Neural cell (in vitro differentiated cells): ENCODE results near the gene NPAS3. TPM values are rescaled to one million over a fixed set of nuclear protein-coding genes. Genes with fewer than 3 reads are reported as not detected.

Source experiments
- H2AFZ ChIP-seq: fragments of 200-600, 300-800 bp; sonication (generic), shearing (Covaris generic); 2 replicates; pipeline ENCODE4 v1.6.0; 2014; ENCODE audit warnings: low read depth, mild to moderate bottlenecking, antibody characterized with exemption, low read length, moderate library complexity
- H3F3A ChIP-seq: fragments of 200-600 bp; shearing (Covaris generic); 2 replicates; pipeline ENCODE4 v1.6.1; 2016; ENCODE audit warnings: mild to moderate bottlenecking, moderate library complexity, mixed read lengths, antibody characterized with exemption, low read length; ENCODE audit not compliant: insufficient read depth, poor library complexity, severe bottlenecking
- H3K27ac ChIP-seq: fragments of 200-600, 300-800 bp; sonication (generic), shearing (Covaris generic); 2 replicates; pipeline ENCODE4 v1.5.1; 2014; ENCODE audit warnings: mild to moderate bottlenecking, low read length, moderate library complexity
- H3K27me3 ChIP-seq: fragments of 300-800, 200-600 bp; sonication (generic), shearing (Covaris generic); 2 replicates; pipeline ENCODE4 v1.6.0; 2014; ENCODE audit warnings: mild to moderate bottlenecking, low read depth, low read length, moderate library complexity; ENCODE audit not compliant: insufficient read depth
- H3K36me3 ChIP-seq: fragments of 300-800, 200-600 bp; sonication (generic), shearing (Covaris generic); 2 replicates; pipeline ENCODE4 v1.5.1; 2014; ENCODE audit warnings: mild to moderate bottlenecking, antibody characterized with exemption, low read length, moderate library complexity; ENCODE audit not compliant: insufficient read depth
- H3K4me2 ChIP-seq: fragments of 300-800, 200-600 bp; sonication (generic), shearing (Covaris generic); 2 replicates; pipeline ENCODE4 v1.6.0; 2014; ENCODE audit warnings: mild to moderate bottlenecking, low read length
- H3K4me3 ChIP-seq: fragments of 300-800, 200-600 bp; sonication (generic), shearing (Covaris generic); 2 replicates; pipeline ENCODE4 v1.5.1; 2014; ENCODE audit warnings: mild to moderate bottlenecking, low read length, moderate library complexity
- H3K79me2 ChIP-seq: fragments of 200-600 bp; shearing (Covaris generic); replicated peaks from 2 replicates; pipeline ENCODE4 v1.6.0; 2014; ENCODE audit warnings: mild to moderate bottlenecking, low read length, moderate library complexity; ENCODE audit not compliant: insufficient read depth
- H3K9ac ChIP-seq: fragments of 300-800, 200-600 bp; sonication (generic), shearing (Covaris generic); 2 replicates; pipeline ENCODE4 v1.6.1; 2016; ENCODE audit warnings: mild to moderate bottlenecking, low read length, mixed read lengths
- H3K9me2 ChIP-seq: fragments of 200-600 bp; shearing (Covaris generic); 2 replicates; pipeline ENCODE4 v1.6.1; 2016; ENCODE audit warnings: mild to moderate bottlenecking, low read length, mixed read lengths; ENCODE audit not compliant: insufficient read depth
- H3K9me3 ChIP-seq: fragments of 200-600, 300-800 bp; sonication (generic), shearing (Covaris generic); 2 replicates; pipeline ENCODE4 v1.6.1; 2016; ENCODE audit warnings: mild to moderate bottlenecking, mixed run types, low read length, moderate library complexity, mixed read lengths
- H4K20me1 ChIP-seq: fragments of 200-600 bp; shearing (Covaris generic); 2 replicates; pipeline ENCODE4 v1.6.1; 2016; ENCODE audit warnings: mild to moderate bottlenecking, mixed run types; ENCODE audit not compliant: insufficient read depth
- CTCF ChIP-seq: fragments of 450-650 bp; IDR thresholded peaks from 2 replicates; pipeline ENCODE4 v1.5.1; 2014; ENCODE audit warnings: antibody characterized with exemption, mild to moderate bottlenecking, moderate library complexity; ENCODE audit not compliant: poor library complexity, severe bottlenecking
- EP300 ChIP-seq: fragments of 450-650 bp; conservative IDR thresholded peaks from 2 replicates; pipeline ENCODE4 v1.6.1; 2014; ENCODE audit warnings: antibody characterized with exemption, mild to moderate bottlenecking, moderate library complexity; ENCODE audit not compliant: poor library complexity, severe bottlenecking
- EZH2 ChIP-seq: fragments of 200-600, 300-800 bp; shearing (Covaris generic), sonication (generic); IDR thresholded peaks from 2 replicates; pipeline ENCODE4 v1.6.1; 2014; ENCODE audit warnings: antibody characterized with exemption, low read length, borderline replicate concordance, mild to moderate bottlenecking; ENCODE audit not compliant: insufficient read depth, poor library complexity, severe bottlenecking
- MXI1 ChIP-seq: fragments of 450-650 bp; conservative IDR thresholded peaks from 2 replicates; pipeline ENCODE4 v1.6.1; 2014; ENCODE audit warnings: antibody characterized with exemption, mild to moderate bottlenecking; ENCODE audit not compliant: poor library complexity, severe bottlenecking
- POLR2AphosphoS5 ChIP-seq: IDR thresholded peaks from 2 replicates; pipeline ENCODE4 v1.6.1; 2012
- RAD21 ChIP-seq: fragments of 450-650 bp; conservative IDR thresholded peaks from 2 replicates; pipeline ENCODE4 v1.6.1; 2014; ENCODE audit warnings: antibody characterized with exemption, mild to moderate bottlenecking, moderate library complexity
- SMC3 ChIP-seq: fragments of 450-650 bp; conservative IDR thresholded peaks from 2 replicates; pipeline ENCODE4 v1.6.1; 2014; ENCODE audit warnings: antibody characterized with exemption, mild to moderate bottlenecking, moderate library complexity; ENCODE audit not compliant: poor library complexity
- TAF1 ChIP-seq: IDR thresholded peaks from 2 replicates; pipeline ENCODE4 v1.6.1; 2012; ENCODE audit warnings: low read depth
- polyA plus RNA-seq: library from polyadenylated mRNA; depleted of rRNA; stranded (reverse); fragments of >200 nt; gene quantifications from 2 replicates; pipeline ENCODE4 v1.2.3, GENCODE V29; 2014
- TF ChIP-seq, protein P1 (sequence below): IDR thresholded peaks from 2 replicates; pipeline ENCODE4 v1.6.1; 2012; ENCODE audit warnings: borderline replicate concordance

NPAS3 gene
- polyA plus RNA-seq, 1 donor from 2014 or later = 1.3 TPM

DNA sequence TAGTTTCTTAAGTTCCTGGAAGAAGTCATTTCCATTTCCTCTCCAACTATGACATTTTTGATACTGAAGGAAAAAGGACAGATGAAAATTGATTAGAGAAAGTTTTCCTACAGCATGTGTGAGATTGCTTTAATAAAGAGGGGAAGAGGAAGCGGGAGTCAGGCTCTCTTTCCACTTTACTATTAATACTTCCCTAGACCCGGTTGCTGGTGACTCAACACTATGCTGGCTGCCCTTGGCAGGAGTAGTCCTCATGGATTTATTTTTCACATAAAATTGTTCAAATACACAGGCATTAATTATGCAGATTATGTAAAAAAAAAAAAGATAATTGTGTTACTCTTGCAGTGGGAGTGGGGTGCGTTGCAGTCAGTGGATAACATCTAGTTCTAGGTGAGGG, 718.8 kb downstream of the NPAS3 start:
- no peak overlapping the region for H3K4me2 ChIP-seq
- H3K4me3 ChIP-seq = no peak overlapping the region
- H3K9me2 ChIP-seq = no peaks in the 10 kb centered on the region
- no peaks in the 10 kb centered on the region for H3K79me2 ChIP-seq
- no peak overlapping the region for H2AFZ ChIP-seq
- TF ChIP-seq RAD21 = no peak
- no peak for TF ChIP-seq EZH2
- no peak for TF ChIP-seq MXI1
- no peak for TF ChIP-seq CTCF
- no peak for TF ChIP-seq SMC3
- TF ChIP-seq EP300 = no peak
- TF ChIP-seq TAF1 = no peak
- TF ChIP-seq POLR2AphosphoS5 = no peak
- TF ChIP-seq, protein P1, sequence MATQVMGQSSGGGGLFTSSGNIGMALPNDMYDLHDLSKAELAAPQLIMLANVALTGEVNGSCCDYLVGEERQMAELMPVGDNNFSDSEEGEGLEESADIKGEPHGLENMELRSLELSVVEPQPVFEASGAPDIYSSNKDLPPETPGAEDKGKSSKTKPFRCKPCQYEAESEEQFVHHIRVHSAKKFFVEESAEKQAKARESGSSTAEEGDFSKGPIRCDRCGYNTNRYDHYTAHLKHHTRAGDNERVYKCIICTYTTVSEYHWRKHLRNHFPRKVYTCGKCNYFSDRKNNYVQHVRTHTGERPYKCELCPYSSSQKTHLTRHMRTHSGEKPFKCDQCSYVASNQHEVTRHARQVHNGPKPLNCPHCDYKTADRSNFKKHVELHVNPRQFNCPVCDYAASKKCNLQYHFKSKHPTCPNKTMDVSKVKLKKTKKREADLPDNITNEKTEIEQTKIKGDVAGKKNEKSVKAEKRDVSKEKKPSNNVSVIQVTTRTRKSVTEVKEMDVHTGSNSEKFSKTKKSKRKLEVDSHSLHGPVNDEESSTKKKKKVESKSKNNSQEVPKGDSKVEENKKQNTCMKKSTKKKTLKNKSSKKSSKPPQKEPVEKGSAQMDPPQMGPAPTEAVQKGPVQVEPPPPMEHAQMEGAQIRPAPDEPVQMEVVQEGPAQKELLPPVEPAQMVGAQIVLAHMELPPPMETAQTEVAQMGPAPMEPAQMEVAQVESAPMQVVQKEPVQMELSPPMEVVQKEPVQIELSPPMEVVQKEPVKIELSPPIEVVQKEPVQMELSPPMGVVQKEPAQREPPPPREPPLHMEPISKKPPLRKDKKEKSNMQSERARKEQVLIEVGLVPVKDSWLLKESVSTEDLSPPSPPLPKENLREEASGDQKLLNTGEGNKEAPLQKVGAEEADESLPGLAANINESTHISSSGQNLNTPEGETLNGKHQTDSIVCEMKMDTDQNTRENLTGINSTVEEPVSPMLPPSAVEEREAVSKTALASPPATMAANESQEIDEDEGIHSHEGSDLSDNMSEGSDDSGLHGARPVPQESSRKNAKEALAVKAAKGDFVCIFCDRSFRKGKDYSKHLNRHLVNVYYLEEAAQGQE = no peak
- no peaks in the 10 kb centered on the region for H3K9me3 ChIP-seq
- no peak overlapping the region for H3K9ac ChIP-seq
- no peaks in the 10 kb centered on the region for H3K27me3 ChIP-seq
- no peaks in the 10 kb centered on the region for H3K36me3 ChIP-seq
- no peak overlapping the region for H3K27ac ChIP-seq
- H3F3A ChIP-seq = no peaks in the 10 kb centered on the region
- H4K20me1 ChIP-seq = no peaks in the 10 kb centered on the region

GRCh38 chr14:33660248-33660647, 721.6 kb downstream of the NPAS3 start:
- Histone ChIP-seq H3K9ac (no peak overlapping the region), H3K9me3 (no peaks in the 10 kb centered on the region), H3K9me2 (no peaks in the 10 kb centered on the region), H3K27me3 (no peaks in the 10 kb centered on the region), H3K36me3 (no peaks in the 10 kb centered on the region), H2AFZ (no peak overlapping the region), H3K27ac (no peak overlapping the region), H3F3A (no peaks in the 10 kb centered on the region), H3K79me2 (no peaks in the 10 kb centered on the region), H4K20me1 (no peaks in the 10 kb centered on the region), H3K4me3 (no peak overlapping the region), H3K4me2 (peak overlapping the region; percentile 46)
- TF ChIP-seq RAD21 = no peak
- TF ChIP-seq, protein P1 = no peak
- TF ChIP-seq MXI1 = no peak
- no peak for TF ChIP-seq POLR2AphosphoS5
- TF ChIP-seq SMC3 = no peak
- no peak for TF ChIP-seq TAF1
- no peak for TF ChIP-seq EP300
- no peak for TF ChIP-seq EZH2
- TF ChIP-seq CTCF = no peak
